Muscle of back (tissue), 11 donors: ENCODE results near the gene RACK1. TPM values are rescaled to one million over a fixed set of nuclear protein-coding genes. Genes with fewer than 3 reads are reported as not detected.

Experiments used
- DNase-seq, 3 donors: peaks; one replicate each; pipeline versions ENCODE4 v3.0.0 to v3.0.0-alpha.2; 2013
- polyA plus RNA-seq, 10 donors: library from polyadenylated mRNA; unstranded; fragments of 120-200 nt; gene quantifications; one replicate each; pipeline ENCODE4 v1.2.1, GENCODE V29; 2013; ENCODE audit not compliant: insufficient read length in 10 of 10

Gene RACK1
- polyA plus RNA-seq, 10 donors = 2,600 to 3,447 (median 3,231) TPM

- DNase-seq = no peak
Observed at GRCh38 chr5:181186986-181187499, 56.7 kb downstream of the RACK1 start.

Other genes with a start within 250 kb of the RACK1 start
- gene BTNL9, start 203.6 kb downstream of the RACK1 start, polyA plus RNA-seq = 10 to 100 TPM in 6 of 10 donors, 1 to 10 TPM in 4; 6.6 to 34.0 (median 10.9) TPM
- gene OR2V1, start 112.7 kb downstream of the RACK1 start, polyA plus RNA-seq = not detected
- gene OR2V2, start 96.3 kb downstream of the RACK1 start, polyA plus RNA-seq = under 1 TPM in 1 of 10 donors, not detected in 9; 0.06 TPM
- 10 to 100 TPM in 7 of 10 donors, 1 to 10 TPM in 3; 5.8 to 21.7 (median 12.3) TPM for gene TRIM7, start 38.7 kb downstream of the RACK1 start, polyA plus RNA-seq
- gene TRIM41, start 20.6 kb downstream of the RACK1 start, polyA plus RNA-seq = 10 to 100 TPM; 14.6 to 20.0 (median 17.3) TPM
- gene TRIM52, start 17.2 kb upstream of the RACK1 start, polyA plus RNA-seq = 10 to 100 TPM in 7 of 10 donors, 1 to 10 TPM in 3; 7.9 to 28.1 (median 11.3) TPM
- gene OR4F3, start 123.4 kb upstream of the RACK1 start, polyA plus RNA-seq = not detected